ENCODE data around the gene CHEK2.

CHEK2 gene

DNA sequence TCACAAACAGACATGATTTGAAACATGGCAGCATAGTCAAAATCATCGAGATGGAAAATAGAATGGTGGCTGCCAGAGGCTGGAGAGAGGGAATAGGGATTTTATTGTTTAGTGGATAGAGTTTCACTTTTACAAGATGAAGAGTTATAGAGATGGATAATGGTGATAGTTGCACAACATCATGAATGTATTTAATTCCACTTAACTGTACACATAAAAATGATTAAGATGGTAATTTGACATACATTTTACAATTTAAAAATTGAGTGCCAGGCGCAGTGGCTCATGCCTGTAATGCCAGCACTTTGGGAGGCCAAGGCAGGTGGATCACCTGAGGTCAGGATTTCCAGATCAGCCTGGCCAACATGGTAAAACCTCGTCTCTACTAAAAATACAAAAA lies 83.2 kb downstream of the CHEK2 start:
- TF ChIP-seq, protein P1, sequence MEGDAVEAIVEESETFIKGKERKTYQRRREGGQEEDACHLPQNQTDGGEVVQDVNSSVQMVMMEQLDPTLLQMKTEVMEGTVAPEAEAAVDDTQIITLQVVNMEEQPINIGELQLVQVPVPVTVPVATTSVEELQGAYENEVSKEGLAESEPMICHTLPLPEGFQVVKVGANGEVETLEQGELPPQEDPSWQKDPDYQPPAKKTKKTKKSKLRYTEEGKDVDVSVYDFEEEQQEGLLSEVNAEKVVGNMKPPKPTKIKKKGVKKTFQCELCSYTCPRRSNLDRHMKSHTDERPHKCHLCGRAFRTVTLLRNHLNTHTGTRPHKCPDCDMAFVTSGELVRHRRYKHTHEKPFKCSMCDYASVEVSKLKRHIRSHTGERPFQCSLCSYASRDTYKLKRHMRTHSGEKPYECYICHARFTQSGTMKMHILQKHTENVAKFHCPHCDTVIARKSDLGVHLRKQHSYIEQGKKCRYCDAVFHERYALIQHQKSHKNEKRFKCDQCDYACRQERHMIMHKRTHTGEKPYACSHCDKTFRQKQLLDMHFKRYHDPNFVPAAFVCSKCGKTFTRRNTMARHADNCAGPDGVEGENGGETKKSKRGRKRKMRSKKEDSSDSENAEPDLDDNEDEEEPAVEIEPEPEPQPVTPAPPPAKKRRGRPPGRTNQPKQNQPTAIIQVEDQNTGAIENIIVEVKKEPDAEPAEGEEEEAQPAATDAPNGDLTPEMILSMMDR (IDR thresholded peaks at IDR 0.05; ENCODE audit: low read depth, low read length): no peak
- no peak for DNase-seq (ENCODE audit: low read depth, low spot score)
- no peak overlapping the region for H3K4me3 ChIP-seq (ENCODE audit: low read depth, low read length)
- in situ Hi-C loops (cut with HindIII; ENCODE audit: low sequenced_read_pairs): no loop called here

DNA sequence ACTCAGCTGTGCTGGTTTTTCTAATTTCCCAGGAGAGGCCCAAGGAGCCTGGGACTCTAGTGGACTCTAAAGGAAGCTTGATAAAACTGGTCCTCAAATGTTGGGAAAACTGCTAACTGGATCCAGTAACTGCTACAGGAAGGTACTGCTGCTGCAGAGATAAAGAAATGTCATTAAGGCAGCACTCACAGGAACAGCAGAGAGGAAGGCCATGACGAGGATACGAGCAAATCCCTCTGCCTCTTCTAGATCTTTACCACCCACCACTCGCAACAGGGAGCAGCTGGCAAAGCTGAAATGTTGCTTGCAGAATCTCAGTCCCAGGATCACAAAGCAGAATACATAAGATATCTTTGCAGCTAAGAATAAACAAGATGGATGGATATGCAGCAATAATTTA lies 85.4 kb downstream of the CHEK2 start:
- no peak for DNase-seq (ENCODE audit: low read depth, low spot score)

DNA sequence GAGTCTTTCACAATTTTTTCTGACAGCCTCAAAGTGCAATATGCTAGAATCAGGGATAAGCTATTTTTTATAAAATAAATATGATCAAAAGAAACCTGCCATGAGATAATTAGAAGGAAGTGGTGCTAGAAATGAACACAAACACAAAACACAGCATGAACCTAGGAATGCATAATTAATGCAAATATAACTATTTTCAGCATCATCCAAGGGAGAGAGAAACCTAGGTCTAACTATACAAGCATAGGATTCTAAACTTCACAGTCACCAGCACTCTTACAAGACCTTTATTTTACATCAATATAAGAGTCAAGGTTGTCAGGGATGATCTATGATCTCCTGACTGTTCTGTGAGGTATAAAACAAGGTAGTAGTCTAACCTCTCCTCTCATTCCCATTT lies 91.2 kb downstream of the CHEK2 start:
- TF ChIP-seq, protein P1 (IDR thresholded peaks at IDR 0.05; ENCODE audit: low read depth, low read length): no peak
- in situ Hi-C loops (cut with HindIII; ENCODE audit: low sequenced_read_pairs): no loop called here
- H3K4me3 ChIP-seq (ENCODE audit: low read depth, low read length): no peak overlapping the region
- DNase-seq (ENCODE audit: low read depth, low spot score): no peak

More for the DNA sequence above, 85.4 kb downstream of the CHEK2 start:
- H3K4me3 ChIP-seq (ENCODE audit: low read depth, low read length): no peak overlapping the region
- in situ Hi-C loops (cut with HindIII; ENCODE audit: low sequenced_read_pairs): no loop called here
- TF ChIP-seq, protein P1 (IDR thresholded peaks at IDR 0.05; ENCODE audit: low read depth, low read length): no peak

DNA sequence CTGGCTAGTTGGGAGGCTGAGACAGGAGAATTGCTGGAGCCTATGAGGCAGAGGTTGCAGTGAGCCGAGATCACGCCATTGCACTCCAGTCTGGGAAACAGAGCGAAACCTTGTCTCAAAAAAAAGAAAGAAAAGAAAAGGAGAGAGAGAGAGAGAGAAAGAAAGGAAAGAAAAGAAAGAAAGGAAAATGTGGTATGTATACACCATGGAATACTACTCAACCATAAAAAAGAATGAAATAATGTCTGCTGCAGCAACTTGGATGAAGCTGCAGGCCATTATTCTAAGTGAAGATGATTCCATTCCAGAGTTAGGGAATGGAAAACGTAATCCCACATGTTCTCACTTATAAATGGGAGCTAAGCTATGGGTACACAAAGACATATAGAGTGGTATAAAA lies 92.8 kb downstream of the CHEK2 start:
- DNase-seq (ENCODE audit: low read depth, low spot score): no peak
- no peak overlapping the region for H3K4me3 ChIP-seq (ENCODE audit: low read depth, low read length)
- in situ Hi-C loops (cut with HindIII; ENCODE audit: low sequenced_read_pairs): no loop called here
- TF ChIP-seq, protein P1 (IDR thresholded peaks at IDR 0.05; ENCODE audit: low read depth, low read length): no peak

DNA sequence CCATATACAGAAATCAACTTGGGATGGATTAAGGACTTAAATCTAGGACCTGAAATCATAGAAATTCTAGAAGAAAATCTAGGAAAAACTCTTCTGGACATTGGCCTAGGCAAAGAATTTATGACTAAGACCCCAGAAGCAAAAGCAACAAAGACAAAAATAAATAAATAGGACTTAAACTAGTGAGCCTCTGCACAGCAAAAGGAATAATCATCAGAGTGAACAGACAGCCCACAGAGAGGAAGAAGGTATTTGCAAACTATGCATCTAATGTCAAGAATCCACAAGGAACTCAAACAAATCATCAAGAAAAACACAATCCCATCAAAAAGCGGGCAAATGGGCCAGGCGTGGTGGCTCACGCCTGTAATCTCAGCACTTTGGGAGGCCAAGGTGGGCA lies 94.4 kb downstream of the CHEK2 start:
- H3K4me3 ChIP-seq (ENCODE audit: low read depth, low read length): no peak overlapping the region
- TF ChIP-seq, protein P1 (IDR thresholded peaks at IDR 0.05; ENCODE audit: low read depth, low read length): no peak
- peak; percentile 5 for DNase-seq (ENCODE audit: low read depth, low spot score)
- in situ Hi-C loops (cut with HindIII; ENCODE audit: low sequenced_read_pairs): no loop called here

DNA sequence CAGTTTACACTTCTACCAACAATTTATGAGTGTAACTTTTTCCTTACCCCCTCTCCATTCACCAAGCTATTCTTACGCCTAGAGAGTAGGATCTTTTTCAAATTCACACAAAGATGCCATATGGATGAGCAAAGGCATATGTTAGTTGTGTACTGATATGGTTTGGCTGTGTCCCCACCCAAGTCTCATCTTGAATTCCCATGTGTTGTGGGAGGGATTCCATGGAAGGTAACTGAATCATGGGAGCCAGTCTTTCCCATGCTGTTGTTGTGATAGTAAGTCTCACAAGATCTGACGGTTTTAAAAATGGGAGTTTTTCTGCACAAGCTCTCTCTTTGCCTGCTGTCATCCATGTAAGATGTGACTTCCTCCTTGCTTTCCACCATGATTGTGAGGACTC lies 102.3 kb downstream of the CHEK2 start:
- in situ Hi-C loops (cut with HindIII; ENCODE audit: low sequenced_read_pairs): no loop called here
- no peak overlapping the region for H3K4me3 ChIP-seq (ENCODE audit: low read depth, low read length)

More for the DNA sequence above, 102.3 kb downstream of the CHEK2 start:
- DNase-seq (ENCODE audit: low read depth, low spot score): no peak
- TF ChIP-seq, protein P1 (IDR thresholded peaks at IDR 0.05; ENCODE audit: low read depth, low read length): no peak
